CD4-positive, alpha-beta T cell treated with Interleukin-12 subunit alpha and Interleukin-12 subunit beta, for 1 hour (primary cell): ENCODE results near the gene SHROOM4.

Experiments
- DNase-seq: peaks from one replicate; pipeline ENCODE4 v3.0.0-alpha.2; 2020

Gene SHROOM4

GRCh38 chrX:50813843-50814661 is at the start of gene SHROOM4:
Gene SHROOM4 (minus strand): TSS chrX:50814194. CDS start chrX:50814018, 176 bp downstream.
- DNase-seq, result no peak

- no peak for DNase-seq
These were observed 49.5 kb upstream of the SHROOM4 start for GRCh38 chrX:50863471-50863870.

GRCh38 chrX:50860518-50860917 is 46.5 kb upstream of the SHROOM4 start:
- DNase-seq, result no peak

GRCh38 chrX:50858548-50858947 is 44.6 kb upstream of the SHROOM4 start:
- no peak for DNase-seq

GRCh38 chrX:50853399-50853798 is 39.4 kb upstream of the SHROOM4 start:
- DNase-seq, result no peak

GRCh38 chrX:50852524-50852923 is 38.5 kb upstream of the SHROOM4 start:
- no peak for DNase-seq

GRCh38 chrX:50842221-50842620 is 28.2 kb upstream of the SHROOM4 start:
- DNase-seq, result no peak

GRCh38 chrX:50839730-50840129 is 25.7 kb upstream of the SHROOM4 start:
- DNase-seq, result no peak

GRCh38 chrX:50838820-50839600 is 25.0 kb upstream of the SHROOM4 start:
- no peak for DNase-seq

- DNase-seq, result no peak
These were observed 14.0 kb upstream of the SHROOM4 start for GRCh38 chrX:50827996-50828395.

GRCh38 chrX:50825825-50826224 is 11.8 kb upstream of the SHROOM4 start:
- DNase-seq, result no peak

GRCh38 chrX:50818986-50819385 is 5.0 kb upstream of the SHROOM4 start:
- no peak for DNase-seq

GRCh38 chrX:50815120-50815519 is 1.1 kb upstream of the SHROOM4 start:
- DNase-seq, result no peak

- no peak for DNase-seq
These were observed 707 bp upstream of the SHROOM4 start for GRCh38 chrX:50814701-50815100.

GRCh38 chrX:50812995-50813842 is 775 bp downstream of the SHROOM4 start:
- no peak for DNase-seq

- DNase-seq, result no peak
These were observed 8.7 kb downstream of the SHROOM4 start for GRCh38 chrX:50805276-50805675.

- DNase-seq, result no peak
These were observed 12.9 kb downstream of the SHROOM4 start for GRCh38 chrX:50801135-50801534.

- DNase-seq, result no peak
These were observed 14.4 kb downstream of the SHROOM4 start for GRCh38 chrX:50799531-50799961.

GRCh38 chrX:50798783-50799182 is 15.2 kb downstream of the SHROOM4 start:
- no peak for DNase-seq

- DNase-seq, result no peak
These were observed 26.9 kb downstream of the SHROOM4 start for GRCh38 chrX:50787099-50787498.

GRCh38 chrX:50780144-50780543 is 33.9 kb downstream of the SHROOM4 start:
- no peak for DNase-seq

GRCh38 chrX:50779694-50780093 is 34.3 kb downstream of the SHROOM4 start:
- no peak for DNase-seq

GRCh38 chrX:50778272-50778671 is 35.7 kb downstream of the SHROOM4 start:
- DNase-seq, result no peak
